ENCODE results near the gene RAMP1. TPM values are rescaled to one million over a fixed set of nuclear protein-coding genes. Genes with fewer than 3 reads are reported as not detected.

RAMP1 gene
- total RNA-seq, 2 donors from 2014 or later, result 1.6 TPM; not detected in 1

- no peaks in the 10 kb centered on the region for H3K36me3 Mint-ChIP-seq (ENCODE audit: low read depth)
- H3K27me3 Mint-ChIP-seq, result peaks cover 11% of the 10 kb centered on the region
- H3K27ac Mint-ChIP-seq, result no peak overlapping the region
- ATAC-seq, result no peak
- H3K4me1 Mint-ChIP-seq, result peaks cover 8% of the 10 kb centered on the region
- no peaks in the 10 kb centered on the region for H3K9me3 ChIP-seq (ENCODE audit: control insufficient read depth, low read length, poor library complexity, severe bottlenecking)
- no peak overlapping the region for H3K4me3 Mint-ChIP-seq
- no peak for DNase-seq
These were observed 92.5 kb downstream of the RAMP1 start for GRCh38 chr2:237951878-237952277.

- ATAC-seq (no peak), DNase-seq (no peak)
- H3K36me3 Mint-ChIP-seq (ENCODE audit: low read depth), result peaks cover 3% of the 10 kb centered on the region
- no peaks in the 10 kb centered on the region for H3K9me3 ChIP-seq (ENCODE audit: control insufficient read depth, low read length, poor library complexity, severe bottlenecking)
- peaks cover 20% of the 10 kb centered on the region for H3K27me3 Mint-ChIP-seq
- no peak overlapping the region for H3K27ac Mint-ChIP-seq
- H3K4me3 Mint-ChIP-seq, result no peak overlapping the region
- peaks cover 11% of the 10 kb centered on the region for H3K4me1 Mint-ChIP-seq
These were observed 93.4 kb downstream of the RAMP1 start for GRCh38 chr2:237952851-237953250.

GRCh38 chr2:237955640-237956401 lies 96.4 kb downstream of the RAMP1 start:
- Mint-ChIP-seq H3K36me3 (ENCODE audit: low read depth) (peaks cover 3% of the 10 kb centered on the region), H3K27me3 (peaks cover 20% of the 10 kb centered on the region), H3K4me3 (no peak overlapping the region), H3K27ac (no peak overlapping the region), H3K4me1 (peaks cover 9% of the 10 kb centered on the region)
- ATAC-seq (no peak), DNase-seq (no peak)
- H3K9me3 ChIP-seq (ENCODE audit: control insufficient read depth, low read length, poor library complexity, severe bottlenecking), result no peaks in the 10 kb centered on the region

GRCh38 chr2:237956402-237956736 lies 96.9 kb downstream of the RAMP1 start:
- Mint-ChIP-seq H3K4me3 (no peak overlapping the region), H3K27me3 (peaks cover 20% of the 10 kb centered on the region), H3K4me1 (peaks cover 9% of the 10 kb centered on the region), H3K36me3 (ENCODE audit: low read depth) (peaks cover 3% of the 10 kb centered on the region), H3K27ac (no peak overlapping the region)
- ATAC-seq (no peak), DNase-seq (no peak)
- H3K9me3 ChIP-seq (ENCODE audit: control insufficient read depth, low read length, poor library complexity, severe bottlenecking), result no peaks in the 10 kb centered on the region

GRCh38 chr2:237961637-237962036 lies 102.2 kb downstream of the RAMP1 start:
- Mint-ChIP-seq H3K27ac (no peak overlapping the region), H3K27me3 (peaks cover 11% of the 10 kb centered on the region), H3K4me3 (no peak overlapping the region), H3K4me1 (peaks cover 9% of the 10 kb centered on the region), H3K36me3 (ENCODE audit: low read depth) (peaks cover 3% of the 10 kb centered on the region)
- ATAC-seq (no peak), DNase-seq (no peak)
- H3K9me3 ChIP-seq (ENCODE audit: control insufficient read depth, low read length, poor library complexity, severe bottlenecking), result no peaks in the 10 kb centered on the region

Other genes starting within 250 kb of the RAMP1 start
- gene LRRFIP1, start 232.0 kb upstream of the RAMP1 start, total RNA-seq, result 100 to 1,000 TPM; 175 to 225 TPM
- gene RBM44, start 60.8 kb upstream of the RAMP1 start, total RNA-seq, result 1 to 10 TPM; 2.2 to 4.0 TPM
- 10 to 100 TPM; 34.6 to 40.3 TPM for gene UBE2F, start 107.4 kb downstream of the RAMP1 start, total RNA-seq
- gene SCLY, start 201.4 kb downstream of the RAMP1 start, total RNA-seq, result 10 to 100 TPM; 15.9 to 17.8 TPM
- under 1 TPM in 1 of 2 donors, not detected in 1; 0.05 TPM for gene ESPNL, start 240.7 kb downstream of the RAMP1 start, total RNA-seq